Activated CD4-positive, alpha-beta memory T cell treated with anti-CD3 and anti-CD28 coated beads for 36 hours (primary cell): ENCODE measurements around the gene ETV2. TPM values are rescaled to one million over a fixed set of nuclear protein-coding genes. Genes with fewer than 3 reads are reported as not detected.

ENCODE experiments used
- CTCF ChIA-PET: fragments of 350-600 bp; sonication (Branson Sonifier 250); formaldehyde crosslinking; loops from one replicate; lab custom pipeline; 2021; ENCODE audit warnings: antibody characterized with exemption, inconsistent platforms; lab: Charles Lee
- POLR2A ChIA-PET: fragments of 350-600 bp; sonication (Branson Sonifier 250); formaldehyde crosslinking; loops from one replicate; lab custom pipeline; 2021; ENCODE audit warnings: antibody characterized with exemption; lab: Charles Lee
- DNase-seq: peaks from one replicate; pipeline ENCODE4 v3.0.0-alpha.2; 2020
- H3K27ac Mint-ChIP-seq: one replicate; pipeline ENCODE4 v1.8.0; 2021; ENCODE audit warnings: mixed read lengths
- H3K27me3 Mint-ChIP-seq: one replicate; pipeline ENCODE4 v1.8.0; 2021; ENCODE audit warnings: mixed read lengths
- H3K36me3 Mint-ChIP-seq: one replicate; pipeline ENCODE4 v1.8.0; 2021; ENCODE audit warnings: mixed read lengths
- H3K4me1 Mint-ChIP-seq: one replicate; pipeline ENCODE4 v1.8.0; 2021; ENCODE audit warnings: low read depth, mixed read lengths
- H3K4me3 Mint-ChIP-seq: one replicate; pipeline ENCODE4 v1.8.0; 2021; ENCODE audit warnings: mild to moderate bottlenecking, mixed read lengths
- H3K9me3 Mint-ChIP-seq: one replicate; pipeline ENCODE4 v1.8.0; 2021; ENCODE audit warnings: mixed read lengths
- intact Hi-C: fragments of 100-400 bp; cut with micrococcal nuclease; formaldehyde crosslinking; loops from one replicate; pipeline ENCODE4 v1.15.1; 2023
- total RNA-seq, 2 experiments: library from RNA; stranded (reverse); gene quantifications; one replicate each; pipeline ENCODE4 v1.2.3, GENCODE V29; 2021

The ETV2 gene
- total RNA-seq, 2 experiments from 2014 or later, result 0.70 to 0.83 TPM

GRCh38 chr19:35612224-35612558 is 29.4 kb upstream of the ETV2 start:
- intact Hi-C loops, result loop anchor here (1.0 to 5.0 kb wide), 3 partner anchors 16 to 65 kb away; partner anchors contain the start of gene TMEM147
- no peak for DNase-seq
- Mint-ChIP-seq H3K9me3 (peaks cover 14% of the 10 kb centered on the region), H3K36me3 (peaks cover 12% of the 10 kb centered on the region), H3K27ac (peak overlapping the region; percentile 81), H3K4me3 (peak overlapping the region; percentile 83), H3K4me1 (peaks cover 31% of the 10 kb centered on the region), H3K27me3 (peaks cover 1% of the 10 kb centered on the region)
- CTCF ChIA-PET, result interaction anchor here (1.0 to 2.4 kb wide), 4 partner anchors 19 to 631 kb away, joined by 3 to 13 read pairs (median 3); no protein-coding TSS in a partner anchor
- POLR2A ChIA-PET, result interaction anchor here (1.2 to 2.1 kb wide), 3 partner anchors 9 to 32 kb away, joined by 3 to 14 read pairs (median 4); no protein-coding TSS in a partner anchor

DNA sequence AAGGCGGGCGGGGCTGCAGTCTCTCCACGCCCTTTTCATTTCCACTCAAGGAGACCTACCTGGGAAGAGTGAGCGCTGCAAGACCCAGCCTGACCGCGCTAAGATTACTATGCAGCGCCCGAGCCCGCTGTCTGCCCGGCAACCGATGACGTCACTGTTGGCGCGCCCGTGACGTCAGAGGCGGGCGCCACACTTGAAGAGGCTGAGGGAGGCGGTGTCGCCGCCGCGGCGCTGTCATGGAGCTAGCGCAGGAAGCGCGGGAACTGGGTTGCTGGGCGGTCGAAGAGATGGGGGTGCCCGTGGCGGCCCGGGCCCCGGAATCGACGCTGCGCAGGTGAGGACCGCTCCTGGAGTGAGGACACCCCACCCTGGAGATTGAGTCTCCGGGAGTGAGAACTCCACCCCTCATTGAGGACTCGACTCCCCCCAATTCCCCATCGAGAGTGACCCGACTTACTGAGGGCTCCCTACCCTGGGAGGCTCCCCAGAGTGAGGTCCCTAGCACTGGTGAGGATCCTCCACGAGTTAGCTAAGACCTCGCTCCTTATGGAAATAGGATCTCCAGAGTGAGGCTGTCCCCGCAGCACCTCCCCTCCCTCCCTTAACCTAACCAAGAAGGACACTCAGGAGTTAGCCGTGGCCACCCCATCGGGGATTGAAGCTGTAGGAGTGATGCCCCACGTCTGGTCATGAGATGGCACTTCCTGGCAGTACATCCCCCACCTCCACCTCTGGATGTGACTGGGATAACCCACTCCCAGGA is 28.8 kb upstream of the ETV2 start, which contains the start of gene HAUS5:
Gene HAUS5 (plus strand): TSS at position 177 of the 763 bp plus-strand sequence. CDS start 60 bp downstream, at position 237.
- intact Hi-C loops, result loop anchor here (1.0 to 5.0 kb wide), 3 partner anchors 16 to 65 kb away; partner anchors contain the start of gene TMEM147
- CTCF ChIA-PET, result interaction anchor here (1.0 to 2.4 kb wide), 4 partner anchors 19 to 632 kb away, joined by 3 to 13 read pairs (median 3); no protein-coding TSS in a partner anchor
- POLR2A ChIA-PET, result interaction anchor here (0.6 to 2.1 kb wide), 7 partner anchors 9 to 117 kb away, joined by 3 to 14 read pairs (median 3); no protein-coding TSS in a partner anchor

GRCh38 chr19:35613574-35613973 is 28.0 kb upstream of the ETV2 start:
- DNase-seq, result no peak
- intact Hi-C loops, result loop anchor here (2.0 to 5.0 kb wide), 2 partner anchors 31 to 66 kb away; partner anchors contain the start of gene TMEM147
- Mint-ChIP-seq H3K4me3 (peak overlapping the region; percentile 83), H3K9me3 (peaks cover 3% of the 10 kb centered on the region), H3K27ac (peak overlapping the region; percentile 81), H3K4me1 (peaks cover 30% of the 10 kb centered on the region), H3K27me3 (peaks cover 1% of the 10 kb centered on the region), H3K36me3 (peaks cover 8% of the 10 kb centered on the region)
- ChIA-PET POLR2A (interaction anchor here (0.6 to 2.1 kb wide), 5 partner anchors 21 to 118 kb away, joined by 3 to 14 read pairs (median 3); no protein-coding TSS in a partner anchor), CTCF (interaction anchor here (2.4 kb wide), 1 partner anchor 65 kb away, joined by 13 read pairs; no protein-coding TSS in a partner anchor)

More for the DNA sequence above, 28.8 kb upstream of the ETV2 start, which contains the start of gene HAUS5:
- Mint-ChIP-seq H3K36me3 (peaks cover 12% of the 10 kb centered on the region), H3K9me3 (peaks cover 10% of the 10 kb centered on the region), H3K27ac (peak within 1 kb of the TSS; percentile 81), H3K4me3 (peak within 1 kb of the TSS; percentile 83), H3K4me1 (peaks cover 31% of the 10 kb centered on the region), H3K27me3 (peaks cover 1% of the 10 kb centered on the region)
- DNase-seq, result peak; percentile 98

- Mint-ChIP-seq H3K9me3 (no peaks in the 10 kb centered on the region), H3K36me3 (peaks cover 7% of the 10 kb centered on the region), H3K4me1 (peaks cover 20% of the 10 kb centered on the region), H3K27me3 (peaks cover 1% of the 10 kb centered on the region), H3K4me3 (no peak overlapping the region), H3K27ac (no peak overlapping the region)
- ChIA-PET POLR2A (no interaction called here), CTCF (no interaction called here)
- no peak for DNase-seq
- intact Hi-C loops, result no loop called here
Measured at GRCh38 chr19:35615036-35615435, 26.5 kb upstream of the ETV2 start.

DNA sequence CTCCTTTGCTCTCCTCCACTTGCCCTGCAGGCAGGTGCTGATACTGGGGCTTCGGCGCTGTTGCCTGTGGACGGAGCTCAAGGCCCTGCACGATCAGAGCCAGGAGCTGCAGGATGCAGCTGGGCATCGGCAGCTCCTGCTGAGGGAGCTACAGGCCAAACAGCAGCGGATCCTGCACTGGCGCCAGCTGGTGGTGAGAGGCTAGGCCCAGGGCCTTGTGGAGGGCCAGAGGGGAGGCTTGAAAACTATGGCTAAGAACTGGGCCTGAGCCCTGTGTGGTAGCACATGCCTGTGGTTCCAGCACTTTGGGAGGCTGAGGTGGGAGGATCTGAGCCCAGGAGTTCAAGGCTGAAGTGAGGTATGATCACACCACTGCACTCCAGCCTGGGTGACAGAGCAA is 22.7 kb upstream of the ETV2 start:
- H3K4me3 Mint-ChIP-seq, result no peak overlapping the region
- no peaks in the 10 kb centered on the region for H3K27me3 Mint-ChIP-seq
- H3K9me3 Mint-ChIP-seq, result no peaks in the 10 kb centered on the region
- intact Hi-C loops, result no loop called here
- H3K4me1 Mint-ChIP-seq, result peaks cover 1% of the 10 kb centered on the region
- H3K27ac Mint-ChIP-seq, result no peak overlapping the region
- H3K36me3 Mint-ChIP-seq, result peaks cover 17% of the 10 kb centered on the region
- no peak for DNase-seq
- CTCF ChIA-PET, result interaction anchor here (0.7 kb wide), 1 partner anchor 947 kb away, joined by 3 read pairs; no protein-coding TSS in a partner anchor
- POLR2A ChIA-PET, result no interaction called here

- intact Hi-C loops, result no loop called here
- DNase-seq, result no peak
- Mint-ChIP-seq H3K27me3 (no peaks in the 10 kb centered on the region), H3K4me1 (no peaks in the 10 kb centered on the region), H3K9me3 (no peaks in the 10 kb centered on the region), H3K4me3 (no peak overlapping the region), H3K27ac (no peak overlapping the region), H3K36me3 (peaks cover 17% of the 10 kb centered on the region)
- ChIA-PET POLR2A (no interaction called here), CTCF (interaction anchor here (0.7 kb wide), 1 partner anchor 947 kb away, joined by 3 read pairs; no protein-coding TSS in a partner anchor)
Measured at GRCh38 chr19:35619290-35619923, 22.1 kb upstream of the ETV2 start.

GRCh38 chr19:35620001-35620400 is 21.5 kb upstream of the ETV2 start:
- Mint-ChIP-seq H3K27ac (no peak overlapping the region), H3K9me3 (no peaks in the 10 kb centered on the region), H3K4me3 (no peak overlapping the region), H3K4me1 (no peaks in the 10 kb centered on the region), H3K36me3 (peaks cover 17% of the 10 kb centered on the region), H3K27me3 (no peaks in the 10 kb centered on the region)
- DNase-seq, result no peak
- CTCF ChIA-PET, result no interaction called here
- intact Hi-C loops, result no loop called here
- POLR2A ChIA-PET, result no interaction called here

DNA sequence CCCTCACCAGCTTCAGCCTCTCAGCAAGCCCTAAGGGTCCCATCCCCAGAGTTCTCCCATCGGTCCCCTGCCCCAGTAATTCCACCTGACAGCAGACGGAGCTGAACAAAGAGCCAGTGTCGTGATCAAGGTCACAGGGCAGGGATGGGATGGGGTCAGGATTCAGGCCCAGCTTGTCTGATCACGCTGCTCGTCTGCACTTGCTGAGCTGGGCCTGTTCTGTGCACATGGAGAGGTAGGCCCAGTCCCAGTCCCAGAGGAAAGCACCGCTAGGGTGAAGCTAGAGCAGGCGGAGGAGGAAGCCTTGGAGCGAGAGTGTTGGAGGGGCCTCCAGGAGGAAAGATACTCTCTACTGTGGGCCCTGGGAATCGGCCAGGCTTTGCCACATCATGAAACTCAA is 19.8 kb upstream of the ETV2 start:
- Mint-ChIP-seq H3K27me3 (no peaks in the 10 kb centered on the region), H3K36me3 (peaks cover 15% of the 10 kb centered on the region), H3K4me3 (no peak overlapping the region), H3K27ac (no peak overlapping the region), H3K9me3 (no peaks in the 10 kb centered on the region), H3K4me1 (no peaks in the 10 kb centered on the region)
- no peak for DNase-seq
- CTCF ChIA-PET, result no interaction called here
- POLR2A ChIA-PET, result interaction anchor here (1.0 kb wide), 1 partner anchor 9 kb away, joined by 4 read pairs; the partner anchor contains the start of gene HAUS5
- intact Hi-C loops, result no loop called here

DNA sequence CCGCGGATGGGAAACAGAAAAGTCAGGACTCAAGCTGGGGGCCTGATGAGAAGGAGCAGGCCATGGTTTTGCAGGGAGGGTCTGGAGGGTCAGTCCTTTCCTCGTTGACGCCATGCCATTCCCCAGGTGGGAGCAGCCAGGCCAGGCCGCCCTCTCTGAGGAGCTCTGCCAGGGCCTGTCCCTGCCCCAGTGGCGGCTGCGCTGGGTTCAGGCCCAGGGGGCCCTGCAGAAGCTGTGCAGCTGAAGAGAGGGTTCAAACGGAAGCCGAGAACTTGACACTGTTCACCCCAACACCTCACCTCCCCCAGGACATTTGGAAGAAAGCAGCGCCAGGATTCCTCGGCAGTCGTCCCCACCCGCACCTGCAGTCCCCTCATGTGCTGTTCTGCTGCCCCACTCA is 18.8 kb upstream of the ETV2 start:
- DNase-seq, result no peak
- Mint-ChIP-seq H3K36me3 (peaks cover 15% of the 10 kb centered on the region), H3K4me3 (no peak overlapping the region), H3K27ac (no peak overlapping the region), H3K27me3 (no peaks in the 10 kb centered on the region), H3K4me1 (no peaks in the 10 kb centered on the region), H3K9me3 (no peaks in the 10 kb centered on the region)
- CTCF ChIA-PET, result interaction anchor here (1.1 kb wide), 1 partner anchor 10 kb away, joined by 3 read pairs; no protein-coding TSS in a partner anchor
- intact Hi-C loops, result no loop called here
- POLR2A ChIA-PET, result no interaction called here

- Mint-ChIP-seq H3K4me3 (no peak overlapping the region), H3K4me1 (peaks cover 4% of the 10 kb centered on the region), H3K36me3 (peaks cover 15% of the 10 kb centered on the region), H3K27me3 (no peaks in the 10 kb centered on the region), H3K27ac (no peak overlapping the region), H3K9me3 (no peaks in the 10 kb centered on the region)
- POLR2A ChIA-PET, result no interaction called here
- DNase-seq, result no peak
- CTCF ChIA-PET, result interaction anchor here (0.6 to 1.1 kb wide), 2 partner anchors 9 to 33 kb away, joined by 3 to 4 read pairs; no protein-coding TSS in a partner anchor
- intact Hi-C loops, result no loop called here
Measured at GRCh38 chr19:35623327-35624010, 18.1 kb upstream of the ETV2 start.

GRCh38 chr19:35628264-35628564 is 13.3 kb upstream of the ETV2 start:
- POLR2A ChIA-PET, result no interaction called here
- CTCF ChIA-PET, result no interaction called here
- intact Hi-C loops, result loop anchor here (1.0 kb wide), 3 partner anchors 16 to 82 kb away; partner anchors contain the start of gene HAUS5
- no peak for DNase-seq
- Mint-ChIP-seq H3K27ac (peak overlapping the region; percentile 90), H3K36me3 (peaks cover 22% of the 10 kb centered on the region), H3K9me3 (no peaks in the 10 kb centered on the region), H3K27me3 (no peaks in the 10 kb centered on the region), H3K4me3 (peak overlapping the region; percentile 99), H3K4me1 (peaks cover 16% of the 10 kb centered on the region)
